Activated T-cell treated with anti-CD3 and anti-CD28 coated beads for 1 hour (primary cell): ENCODE data around the gene DCUN1D2.

Experiments used
- DNase-seq: peaks from one replicate; pipeline ENCODE4 v3.0.0-alpha.2; 2020; ENCODE audit warnings: low read depth

The DCUN1D2 gene

DNA sequence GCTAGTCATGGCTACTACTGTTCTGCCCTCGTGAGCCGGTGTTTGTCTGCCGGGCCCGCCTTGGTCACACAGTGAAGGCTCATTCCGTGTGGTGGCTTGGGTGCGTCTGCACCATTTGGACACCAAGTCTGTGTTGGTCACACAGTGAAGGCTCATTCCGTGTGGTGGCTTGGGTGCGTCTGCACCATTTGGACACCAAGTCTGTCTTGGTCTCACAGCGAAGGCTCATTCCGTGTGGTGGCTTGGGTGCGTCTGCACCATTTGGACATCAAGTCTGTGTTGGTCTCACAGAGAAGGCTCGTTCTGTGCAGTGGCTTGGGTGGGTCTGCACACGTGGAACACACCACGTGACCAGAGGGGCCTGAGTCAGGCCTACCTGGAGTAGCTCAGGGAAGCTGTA lies 29.0 kb upstream of the DCUN1D2 start:
- DNase-seq, result no peak

DNA sequence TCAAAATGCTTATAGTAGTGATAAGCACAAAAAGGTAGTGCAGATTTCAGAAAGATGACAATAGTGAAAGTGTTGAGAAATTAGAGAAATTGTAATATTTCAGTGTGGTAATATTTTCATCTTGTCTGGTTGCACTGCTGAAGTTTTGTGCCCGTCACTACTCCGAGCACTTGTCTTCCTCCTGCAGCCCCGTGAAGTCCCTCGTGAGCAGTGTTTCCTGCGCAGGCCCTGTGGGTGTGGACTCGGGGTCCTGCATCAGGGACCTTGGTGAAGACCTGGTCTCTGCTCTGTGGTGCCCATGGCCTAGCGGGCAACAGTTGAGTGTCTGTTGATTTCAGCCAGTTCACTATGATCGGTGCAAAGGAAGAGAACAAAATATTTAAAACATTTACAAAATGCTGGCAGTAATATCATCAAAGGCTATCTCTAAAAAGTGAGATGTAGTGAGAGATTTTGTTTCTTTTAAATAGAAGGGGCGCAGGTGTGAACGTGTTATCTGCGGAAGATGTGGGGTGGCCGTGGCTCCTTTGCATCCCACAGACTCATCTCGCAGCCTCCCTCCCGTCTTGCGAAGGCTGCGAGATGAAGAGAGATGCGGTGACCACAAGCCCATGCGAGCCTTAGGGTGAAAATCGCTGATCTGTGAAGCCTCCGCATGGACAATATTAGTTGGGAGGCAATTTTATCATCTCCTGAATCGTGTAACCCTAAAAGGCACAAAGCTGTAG lies 27.7 kb upstream of the DCUN1D2 start:
- no peak for DNase-seq

DNA sequence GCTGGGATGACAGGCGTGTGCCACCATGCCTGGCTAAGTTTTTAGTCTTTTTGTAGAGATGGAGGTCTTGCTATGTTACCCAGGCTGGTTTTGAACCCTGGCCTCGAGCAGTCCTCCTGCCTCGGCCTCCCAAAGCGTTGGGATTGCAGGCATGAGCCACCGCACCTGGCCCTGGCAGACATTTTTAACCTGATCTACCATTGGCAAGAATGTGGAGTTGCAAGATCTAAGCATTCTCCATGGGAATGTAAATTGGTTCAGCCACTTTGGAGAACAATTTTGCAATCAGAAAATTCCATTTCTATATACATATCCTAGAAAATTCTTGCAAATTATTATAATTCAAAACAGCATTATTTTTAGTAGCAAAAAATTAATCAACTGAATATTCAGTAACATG lies 24.3 kb upstream of the DCUN1D2 start:
- no peak for DNase-seq

DNA sequence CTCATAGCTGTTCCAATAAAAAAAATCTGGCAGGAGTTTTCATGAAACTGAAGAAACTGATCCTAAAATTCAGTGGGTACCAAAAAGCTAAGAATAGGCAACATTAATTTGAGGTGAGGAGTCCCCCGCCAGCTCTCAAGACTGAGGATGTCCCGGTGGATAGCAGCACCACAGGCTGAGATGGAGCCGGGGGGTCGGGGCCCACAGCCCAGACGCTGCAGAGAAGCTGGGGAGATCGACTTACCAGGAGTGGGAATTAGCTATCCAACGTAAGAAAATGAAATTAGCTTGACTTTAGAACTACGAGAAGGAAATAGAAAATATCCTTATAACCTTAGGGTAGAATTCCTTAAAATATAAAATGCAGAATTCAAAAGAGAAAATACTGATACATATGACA lies 23.2 kb upstream of the DCUN1D2 start:
- DNase-seq, result no peak

DNA sequence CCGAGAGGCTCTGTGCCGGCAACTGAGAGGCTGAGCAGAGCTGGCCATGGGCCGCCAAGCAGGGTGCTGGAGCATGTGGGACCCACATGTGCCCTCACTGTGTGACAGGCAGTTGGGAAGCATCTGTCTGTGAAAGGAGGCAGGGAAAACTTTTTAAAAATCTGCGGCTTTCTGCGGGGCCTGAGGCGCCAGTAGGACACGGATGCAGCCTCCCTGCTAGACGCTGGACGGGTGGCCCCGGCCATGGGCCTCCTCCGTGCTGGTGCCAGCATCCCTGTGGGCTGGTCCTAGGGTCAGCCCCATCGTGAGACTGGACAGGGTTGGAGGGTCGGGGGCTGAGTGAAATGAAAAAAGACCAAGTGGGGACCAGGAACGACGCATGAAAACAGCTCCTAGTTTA lies 20.9 kb upstream of the DCUN1D2 start:
- DNase-seq, result no peak

DNA sequence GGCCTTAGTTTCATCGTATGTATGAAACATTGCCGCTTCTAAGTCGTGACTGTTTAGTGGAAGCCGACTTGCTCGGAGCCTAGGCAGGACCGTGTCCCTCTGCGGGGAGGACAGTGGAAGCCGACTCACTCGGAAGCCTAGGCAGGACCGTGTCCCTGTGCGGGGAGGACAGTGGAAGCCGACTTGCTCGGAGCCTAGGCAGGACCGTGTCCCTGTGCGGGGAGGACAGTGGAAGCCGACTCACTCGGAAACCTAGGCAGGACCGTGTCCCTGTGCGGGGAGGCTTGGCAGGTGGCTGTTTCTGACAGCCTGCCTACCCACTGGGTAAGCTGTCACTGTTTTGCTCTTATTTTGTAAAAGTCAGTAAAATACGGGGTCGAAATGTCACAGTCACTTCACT lies 20.4 kb upstream of the DCUN1D2 start:
- no peak for DNase-seq

DNA sequence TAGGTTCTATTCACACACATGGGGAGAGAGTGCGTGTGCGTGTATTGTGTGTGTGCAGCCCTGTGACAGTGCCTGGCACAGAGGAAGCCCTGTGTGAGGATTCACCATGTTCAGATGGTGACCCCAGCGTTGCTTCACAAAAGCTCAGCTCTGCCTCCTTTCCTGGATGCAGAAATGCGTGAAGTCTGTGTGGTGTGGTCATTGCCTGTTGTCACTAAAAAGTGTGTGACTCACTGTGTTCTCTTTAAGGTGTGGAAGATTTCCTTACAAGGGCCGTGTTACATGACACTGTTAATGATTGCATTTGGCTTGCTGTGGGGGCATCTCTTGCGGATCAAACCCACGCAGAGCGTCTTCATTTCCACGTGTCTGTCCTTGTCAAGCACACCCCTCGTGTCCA lies 19.5 kb upstream of the DCUN1D2 start:
- DNase-seq, result no peak

DNA sequence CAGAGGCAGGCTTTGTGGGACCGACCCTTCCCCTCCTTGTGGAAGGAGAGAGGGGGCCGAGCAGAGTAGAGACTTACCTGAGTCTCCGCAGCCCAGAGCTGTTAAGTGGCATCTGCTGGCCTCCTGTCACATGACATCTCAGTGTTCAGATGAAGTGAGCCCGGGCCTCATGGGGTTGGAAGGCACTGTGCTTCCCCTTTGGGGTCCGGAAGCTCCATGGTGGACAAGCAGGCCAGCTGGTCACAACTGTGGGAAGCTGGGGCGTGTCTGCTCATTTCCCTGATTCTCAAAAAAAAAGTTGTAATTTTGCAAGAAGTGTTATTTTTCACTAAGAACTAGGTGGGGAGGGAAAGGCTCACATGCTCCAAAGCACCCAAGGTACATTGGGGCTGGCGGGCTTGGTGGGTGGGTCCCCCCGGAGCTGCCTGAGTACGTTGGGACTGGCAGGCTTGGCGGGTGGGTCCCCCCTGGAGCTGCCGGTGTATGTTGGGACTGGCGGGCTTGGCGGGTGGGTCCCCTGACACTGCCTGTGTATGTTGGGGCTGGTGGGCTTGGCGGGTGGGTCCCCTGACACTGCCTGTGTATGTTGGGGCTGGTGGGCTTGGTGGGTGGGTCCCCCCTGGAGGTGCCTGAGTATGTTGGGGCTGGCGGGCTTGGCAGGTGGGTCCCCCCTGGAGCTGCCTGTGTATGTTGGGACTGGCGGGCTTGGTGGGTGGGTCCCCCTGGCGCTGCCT lies 18.2 kb upstream of the DCUN1D2 start:
- no peak for DNase-seq

DNA sequence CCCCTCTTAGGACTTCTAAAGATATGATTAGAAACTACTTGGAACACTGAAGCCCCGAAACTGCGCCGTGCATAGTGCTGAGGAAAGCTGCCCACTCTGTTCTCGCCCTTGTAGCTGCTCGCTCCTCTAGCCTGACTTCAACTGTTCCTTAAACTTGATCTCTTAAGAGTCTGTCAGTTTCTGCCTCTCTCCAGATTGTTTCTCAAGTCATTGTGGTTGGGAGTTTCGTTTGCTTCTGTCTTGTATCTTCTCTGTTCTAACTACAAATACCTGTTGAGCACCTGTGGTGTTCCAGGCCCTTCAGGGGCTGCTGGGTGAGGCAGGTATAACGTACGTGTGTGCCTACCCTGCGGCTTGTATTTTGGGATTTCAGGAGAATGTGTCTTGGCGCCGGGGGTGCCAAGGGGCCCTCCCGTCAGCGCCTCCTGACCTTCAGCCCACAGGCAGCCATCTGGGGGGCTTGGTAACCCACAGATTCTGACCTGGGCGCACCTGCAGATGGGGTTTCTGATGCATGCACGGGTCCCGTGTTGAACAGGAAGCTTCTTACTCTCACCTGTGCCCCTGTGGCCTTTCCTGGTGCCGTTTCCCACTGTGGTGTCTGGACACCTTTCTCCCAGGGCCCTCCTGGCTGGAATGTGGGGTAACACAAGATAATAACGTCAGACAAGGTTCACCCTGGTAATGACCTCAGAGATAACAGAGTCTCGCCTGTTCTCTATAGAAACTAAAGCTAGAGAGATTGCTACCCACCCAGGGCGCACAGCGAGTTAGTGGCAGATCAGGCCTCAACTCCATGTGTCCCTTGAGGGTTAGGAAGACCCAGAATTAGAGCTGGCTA lies 17.2 kb upstream of the DCUN1D2 start:
- no peak for DNase-seq

DNA sequence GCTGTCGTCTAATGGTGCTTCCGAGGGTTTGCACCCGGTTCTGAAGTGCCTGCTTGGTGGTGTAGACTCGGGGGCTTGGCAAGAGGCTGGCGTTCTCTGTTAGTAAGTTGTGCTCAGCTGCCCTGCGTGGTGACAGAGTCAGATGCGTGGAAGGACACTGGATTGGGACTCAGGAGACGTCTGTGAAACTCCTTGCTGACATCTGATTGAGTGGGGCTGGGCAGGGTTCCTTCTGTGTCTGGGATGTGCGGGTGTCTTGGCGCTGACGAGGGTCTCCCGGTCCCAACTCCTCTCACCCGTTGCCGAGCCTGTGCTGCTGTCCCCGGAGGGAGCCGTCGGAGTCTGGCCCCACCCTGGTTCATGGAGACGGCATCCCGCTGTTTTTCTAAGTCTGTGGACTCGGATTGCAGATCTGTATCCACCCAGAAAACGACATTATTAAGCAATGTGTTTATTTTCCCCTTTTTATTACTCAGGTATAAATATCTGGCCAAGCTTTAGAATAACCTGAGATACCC lies 16.4 kb upstream of the DCUN1D2 start:
- no peak for DNase-seq

DNA sequence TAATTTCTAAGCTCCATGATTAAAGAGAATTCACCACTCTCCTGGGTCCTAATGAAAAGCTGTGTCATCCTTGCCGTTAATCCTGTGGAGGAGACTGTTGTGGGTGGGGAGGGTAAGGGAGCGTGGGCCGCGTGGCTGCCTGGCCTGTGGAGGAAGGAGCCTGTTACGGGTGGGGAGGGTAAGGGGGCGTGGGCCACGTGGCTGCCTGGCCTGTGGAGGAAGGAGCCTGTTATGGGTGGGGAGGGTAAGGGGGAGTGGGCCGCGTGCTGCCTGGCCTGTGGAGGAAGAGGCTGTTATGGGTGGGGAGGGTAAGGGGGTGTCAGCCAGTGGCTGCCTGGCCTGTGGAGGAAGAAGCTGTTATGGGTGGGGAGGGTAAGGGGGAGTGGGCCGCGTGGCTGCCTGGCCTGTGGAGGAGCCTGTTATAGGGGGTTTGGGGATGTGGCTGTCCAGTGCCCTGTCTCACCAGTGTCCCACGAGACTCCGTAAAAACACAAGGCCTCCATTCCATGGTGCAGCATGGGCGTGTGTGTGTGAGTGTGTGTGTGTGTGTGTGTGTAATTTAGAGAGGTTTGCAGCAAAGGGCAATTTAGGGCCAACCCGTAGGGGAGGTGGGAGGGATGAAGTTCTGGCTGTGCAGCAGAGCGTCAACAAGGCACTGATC lies 15.6 kb upstream of the DCUN1D2 start:
- DNase-seq, result no peak

DNA sequence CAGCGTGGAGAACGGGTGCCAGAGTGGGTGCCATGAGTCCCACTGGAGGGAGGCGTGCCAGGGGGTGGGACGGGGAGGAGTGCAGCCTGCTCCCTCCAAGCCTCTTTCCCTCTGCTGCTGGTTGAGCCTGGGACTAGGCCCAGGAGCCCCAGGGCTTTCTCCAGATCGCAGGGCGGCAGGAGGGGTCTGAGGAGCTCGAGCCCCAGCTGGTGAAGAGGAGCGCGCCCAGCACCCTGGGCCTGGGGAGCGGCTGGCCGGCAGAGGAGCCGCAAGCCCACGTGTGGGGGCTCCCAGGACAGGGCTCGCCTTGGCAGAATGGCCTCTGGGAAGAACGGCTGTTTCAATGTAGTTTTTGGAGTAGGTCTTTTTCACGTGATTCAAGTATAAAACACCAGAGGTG lies 12.2 kb upstream of the DCUN1D2 start:
- DNase-seq, result no peak

DNA sequence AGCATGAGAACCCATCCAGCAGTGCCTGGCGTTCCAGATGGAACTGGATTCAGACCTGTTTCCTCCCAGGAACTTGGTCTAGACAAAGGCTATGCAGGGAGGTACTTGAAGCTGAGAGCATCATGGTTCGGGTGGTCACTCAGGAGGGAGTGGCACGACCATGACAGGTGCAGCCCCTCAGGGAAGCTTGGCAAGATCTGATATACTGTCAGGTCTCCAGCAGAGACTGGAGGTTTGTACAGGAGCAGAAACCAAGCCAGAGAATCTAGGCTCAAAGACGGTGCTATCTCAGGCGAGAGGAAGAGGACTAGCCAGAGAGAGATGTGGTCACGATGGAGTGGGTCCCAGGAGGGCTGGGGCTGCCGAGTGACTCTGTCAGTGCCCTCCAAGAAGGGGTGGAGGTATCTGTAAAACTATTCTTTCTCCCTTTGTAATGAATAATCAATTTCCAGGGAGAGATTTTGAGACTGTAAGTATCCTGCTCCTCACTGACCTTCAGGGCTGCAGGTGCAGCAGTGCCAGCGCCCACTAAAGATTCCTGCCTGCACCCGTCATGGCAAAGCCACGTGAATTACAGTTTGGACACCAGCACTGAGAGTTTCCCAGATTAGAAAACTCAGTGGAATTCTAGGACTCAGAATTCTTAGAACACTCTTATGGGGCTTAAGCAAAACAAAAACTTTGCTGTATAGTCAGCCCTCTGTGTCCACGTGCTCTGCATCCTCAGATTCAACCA lies 10.2 kb upstream of the DCUN1D2 start:
- no peak for DNase-seq

DNA sequence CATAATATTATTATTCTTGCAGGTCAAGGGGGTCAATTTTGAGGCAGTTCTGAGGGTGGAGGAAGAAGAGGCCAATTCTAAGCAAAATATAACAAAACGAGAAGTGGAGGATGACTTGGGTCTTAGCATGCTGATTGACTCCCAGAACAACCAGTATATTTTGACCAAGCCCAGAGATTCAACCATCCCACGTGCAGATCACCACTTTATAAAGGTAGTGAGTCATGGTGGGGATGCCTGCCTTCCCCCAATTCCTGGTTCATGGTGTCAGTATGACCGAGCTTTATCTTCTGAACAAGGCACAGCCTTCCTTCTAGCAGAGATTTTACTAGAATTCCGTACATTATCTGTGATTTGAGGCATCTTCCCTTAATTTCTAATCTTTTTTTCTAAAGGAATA lies 9.4 kb upstream of the DCUN1D2 start:
- DNase-seq, result no peak

DNA sequence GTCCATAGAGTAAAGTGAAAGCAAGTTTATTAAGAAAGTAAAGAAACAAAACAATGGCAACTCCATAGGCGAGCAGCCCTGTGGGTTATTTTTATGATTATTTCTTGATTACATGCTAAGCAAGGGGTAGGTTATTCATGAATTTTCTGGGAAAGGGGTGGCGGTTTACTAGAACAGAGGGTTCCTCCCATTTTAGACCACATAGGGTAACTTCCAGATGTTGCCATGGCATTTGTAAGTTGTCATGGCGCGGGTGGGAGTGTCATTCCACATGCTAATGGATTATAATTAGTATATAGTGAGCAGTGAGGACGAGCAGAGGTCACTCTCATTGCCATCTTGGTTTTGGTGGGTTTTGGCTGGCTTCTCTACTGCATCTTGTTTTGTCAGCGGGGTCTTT lies 8.4 kb upstream of the DCUN1D2 start:
- DNase-seq, result no peak

DNA sequence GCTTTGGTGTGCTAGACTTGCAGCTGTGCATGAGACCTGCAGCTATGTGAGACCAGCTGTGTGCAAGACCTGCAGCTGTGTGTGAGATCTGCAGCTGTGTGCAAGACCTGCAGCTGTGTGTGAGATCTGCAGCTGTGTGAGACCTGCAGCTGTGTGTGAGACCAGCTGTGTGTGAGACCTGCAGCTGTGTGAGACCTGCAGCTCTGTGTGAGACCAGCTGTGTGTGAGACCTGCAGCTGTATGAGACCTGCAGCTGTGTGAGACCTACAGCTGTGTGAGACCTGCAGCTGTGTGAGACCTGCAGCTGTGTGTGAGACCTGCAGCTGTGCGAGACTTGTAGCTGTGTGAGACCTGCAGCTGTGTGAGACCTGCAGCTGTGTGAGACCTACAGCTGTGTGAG lies 6.7 kb upstream of the DCUN1D2 start:
- DNase-seq, result no peak

DNA sequence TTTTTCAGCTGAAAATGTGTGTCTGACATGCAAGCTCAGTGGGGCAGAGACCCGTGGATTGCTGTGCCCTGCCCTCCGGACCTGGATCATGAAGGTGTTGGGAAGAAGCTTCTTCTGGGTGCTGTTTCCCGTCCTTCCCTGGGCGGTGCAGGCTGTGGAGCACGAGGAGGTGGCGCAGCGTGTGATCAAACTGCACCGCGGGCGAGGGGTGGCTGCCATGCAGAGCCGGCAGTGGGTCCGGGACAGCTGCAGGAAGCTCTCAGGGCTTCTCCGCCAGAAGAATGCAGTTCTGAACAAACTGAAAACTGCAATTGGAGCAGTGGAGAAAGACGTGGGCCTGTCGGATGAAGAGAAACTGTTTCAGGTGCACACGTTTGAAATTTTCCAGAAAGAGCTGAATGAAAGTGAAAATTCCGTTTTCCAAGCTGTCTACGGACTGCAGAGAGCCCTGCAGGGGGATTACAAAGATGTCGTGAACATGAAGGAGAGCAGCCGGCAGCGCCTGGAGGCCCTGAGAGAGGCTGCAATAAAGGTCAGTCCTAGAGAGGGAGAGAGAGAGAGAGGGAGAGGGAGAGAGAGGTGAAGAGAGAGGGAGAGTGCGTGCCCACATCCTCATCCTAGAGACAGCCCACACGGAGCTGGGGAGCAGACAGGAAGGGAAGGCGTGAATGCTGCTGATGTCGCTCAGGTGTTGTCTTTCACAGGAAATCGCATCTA lies 5.1 kb upstream of the DCUN1D2 start:
- no peak for DNase-seq

DNA sequence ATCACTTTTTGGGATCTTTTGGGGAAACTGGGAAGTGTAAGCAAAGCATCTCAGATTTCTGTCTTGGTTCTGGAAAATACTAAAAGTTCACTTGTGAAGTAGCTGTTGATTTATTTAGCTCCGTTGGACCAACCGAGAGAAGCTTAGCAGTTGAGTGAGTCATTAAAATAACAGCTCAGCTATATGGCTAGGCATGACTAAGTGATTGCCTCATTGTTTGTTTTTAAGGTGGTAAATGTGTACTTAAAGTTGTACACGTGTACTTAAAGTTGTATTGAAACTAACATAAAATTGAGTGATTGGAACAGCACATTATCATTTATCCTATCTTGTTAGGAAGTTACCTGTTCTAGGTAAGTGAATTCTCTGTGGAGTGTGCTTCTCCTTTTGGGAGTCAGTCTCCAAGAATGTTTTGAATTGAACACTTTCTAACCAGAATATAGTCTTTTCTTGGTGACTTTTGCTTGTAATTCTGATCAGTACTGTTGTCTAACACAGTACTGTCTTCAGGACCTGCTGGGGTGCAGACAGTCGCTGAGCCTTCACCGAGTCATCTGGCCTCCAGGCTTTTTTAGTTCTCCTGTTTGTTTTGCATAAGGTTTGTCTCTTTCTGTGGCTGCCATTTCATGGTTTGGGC lies 2.9 kb upstream of the DCUN1D2 start:
- no peak for DNase-seq

DNA sequence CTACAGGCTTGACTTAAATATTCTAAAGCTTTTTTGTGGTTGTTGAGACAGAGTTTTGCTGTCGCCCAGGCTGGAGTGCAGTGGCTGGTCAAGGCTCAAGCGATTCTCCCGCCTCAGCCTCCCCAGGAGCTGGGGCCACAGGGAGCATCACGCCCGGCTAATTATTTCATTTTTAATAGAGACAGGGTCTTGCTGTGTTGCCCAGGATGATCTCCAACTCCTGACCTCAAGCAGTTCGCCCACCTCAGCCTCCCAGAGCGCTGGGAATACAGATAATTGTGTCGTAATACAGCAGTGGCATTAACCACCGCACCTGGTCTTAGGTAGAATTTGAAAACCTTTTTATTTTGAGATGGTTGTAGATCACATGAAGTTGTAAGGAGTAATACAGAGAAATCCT lies 1.5 kb upstream of the DCUN1D2 start:
- no peak for DNase-seq

DNA sequence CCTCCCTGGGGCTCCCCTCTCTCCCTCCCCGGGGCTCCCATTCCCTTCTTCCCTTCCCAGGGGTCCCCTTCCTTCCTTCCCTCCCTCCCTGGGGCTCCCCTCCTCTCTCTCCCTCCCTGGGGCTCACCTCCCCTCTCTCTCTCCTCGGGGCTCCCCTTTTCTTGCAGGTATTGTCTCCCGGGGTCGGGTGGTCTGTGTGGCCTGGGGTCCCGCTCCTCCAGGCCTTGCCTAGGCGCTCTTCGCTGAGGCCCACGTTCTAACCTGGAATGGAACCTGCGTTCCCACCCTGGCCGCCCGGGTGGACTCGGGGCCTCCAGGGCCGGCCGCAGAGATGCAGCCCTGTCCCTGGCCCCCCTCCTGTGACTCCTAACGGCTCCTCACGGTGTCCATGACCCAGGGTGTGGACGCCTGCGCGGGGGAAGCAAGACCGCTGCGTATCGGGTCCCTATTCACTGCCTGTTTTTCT lies 940 bp upstream of the DCUN1D2 start:
- DNase-seq, result no peak
